Smooth muscle cell (in vitro differentiated cells): ENCODE results near the gene LAMC3. TPM values are rescaled to one million over a fixed set of nuclear protein-coding genes. Genes with fewer than 3 reads are reported as not detected.

Experiments used
- DNase-seq: peaks from one replicate; lab custom pipeline; 2025; ENCODE audit not compliant: unreplicated experiment; lab: John Stamatoyannopoulos, UW
- H2AFZ ChIP-seq: fragments of 200-600 bp; sonication (generic); 2 replicates; pipeline ENCODE4 v1.6.0; 2016; ENCODE audit warnings: antibody characterized with exemption, low read depth, mild to moderate bottlenecking
- H3F3A ChIP-seq: fragments of 200-600 bp; sonication (generic); 2 replicates; pipeline ENCODE4 v1.6.0; 2017; ENCODE audit warnings: antibody characterized with exemption, low read depth
- H3K27ac ChIP-seq: fragments of 200-600 bp; sonication (generic); 2 replicates; pipeline ENCODE4 v1.5.1; 2016; ENCODE audit warnings: low read depth, mild to moderate bottlenecking
- H3K27me3 ChIP-seq: fragments of 200-600 bp; sonication (generic); 2 replicates; pipeline ENCODE4 v1.6.1; 2016; ENCODE audit warnings: low read depth, mild to moderate bottlenecking
- H3K36me3 ChIP-seq: fragments of 200-600 bp; sonication (generic); 2 replicates; pipeline ENCODE4 v1.5.1; 2016; ENCODE audit warnings: low read depth
- H3K4me1 ChIP-seq: fragments of 200-600 bp; sonication (generic); 2 replicates; pipeline ENCODE4 v1.5.1; 2016; ENCODE audit warnings: low read depth
- H3K4me2 ChIP-seq: fragments of 200-600 bp; sonication (generic); 2 replicates; pipeline ENCODE4 v1.6.0; 2016; ENCODE audit warnings: mild to moderate bottlenecking
- H3K4me3 ChIP-seq: fragments of 200-600 bp; sonication (generic); 2 replicates; pipeline ENCODE4 v1.5.1; 2016; ENCODE audit warnings: mild to moderate bottlenecking
- H3K79me2 ChIP-seq: fragments of 200-600 bp; sonication (generic); 2 replicates; pipeline ENCODE4 v1.6.0; 2016; ENCODE audit warnings: low read depth, mild to moderate bottlenecking
- H3K9ac ChIP-seq: fragments of 200-600 bp; sonication (generic); 2 replicates; pipeline ENCODE4 v1.6.0; 2016; ENCODE audit warnings: low read depth
- H3K9me3 ChIP-seq: fragments of 200-600 bp; sonication (generic); replicated peaks from 2 replicates; pipeline ENCODE4 v1.5.1; 2016; ENCODE audit warnings: low read depth
- H4K20me1 ChIP-seq: fragments of 200-600 bp; sonication (generic); 2 replicates; pipeline ENCODE4 v1.6.0; 2016; ENCODE audit warnings: low read depth
- CTCF ChIP-seq: fragments of 200-600 bp; sonication (generic); IDR thresholded peaks from 2 replicates; pipeline ENCODE4 v1.5.1; 2017; ENCODE audit warnings: borderline replicate concordance, mild to moderate bottlenecking, antibody characterized with exemption; ENCODE audit not compliant: insufficient read depth, poor library complexity, severe bottlenecking
- WGBS: methylation state at CpG from one replicate; pipeline ENCODE4 v1.1.7; 2016; ENCODE audit warnings: low lambda C conversion rate; 5-methylcytosine and 5-hydroxymethylcytosine counted together
- polyA plus RNA-seq: library from polyadenylated mRNA; unstranded; fragments of >200 nt; fragmentation: Nextera tagmentation; extraction: Ambion mirVana; gene quantifications from 2 replicates; pipeline ENCODE4 v1.2.1, GENCODE V29; 2016
- total RNA-seq: library from RNA; depleted of rRNA; stranded (reverse); fragments of >200 nt; gene quantifications from 2 replicates; pipeline ENCODE4 v1.2.3, GENCODE V29; 2014

Gene LAMC3
- total and polyA plus RNA-seq, 2 experiments from 2014 or later, result 21.3 to 72.0 TPM

DNA sequence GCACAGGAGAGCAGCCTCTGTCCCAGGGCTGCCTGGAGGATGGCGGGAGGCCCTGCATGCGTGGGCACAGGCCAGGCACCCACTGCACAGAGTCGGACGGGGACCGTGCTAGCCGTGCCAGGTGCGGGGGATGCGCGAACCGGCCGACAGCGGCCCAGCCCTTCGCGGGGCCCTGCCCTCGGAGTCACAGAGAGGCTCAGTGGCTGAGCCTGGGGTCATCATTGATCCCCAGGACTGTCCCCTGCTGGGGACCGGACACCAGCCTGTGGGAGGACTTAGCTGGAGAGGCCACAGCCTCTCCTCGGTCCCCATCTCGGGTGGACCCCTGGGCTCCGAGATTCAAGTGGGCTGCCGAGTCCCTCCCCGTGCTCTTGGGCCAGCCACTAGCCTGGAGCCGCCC lies 19.1 kb upstream of the LAMC3 start:
- no peak for DNase-seq
- H3K9ac ChIP-seq, result no peak overlapping the region
- H3K4me1 ChIP-seq, result no peaks in the 10 kb centered on the region
- no peaks in the 10 kb centered on the region for H3F3A ChIP-seq
- H3K36me3 ChIP-seq, result no peaks in the 10 kb centered on the region
- no peaks in the 10 kb centered on the region for H3K79me2 ChIP-seq
- WGBS, result 94% methylated on average over 22 of the region's 22 CpGs
- no peaks in the 10 kb centered on the region for H4K20me1 ChIP-seq
- H3K27me3 ChIP-seq, result no peaks in the 10 kb centered on the region
- H3K27ac ChIP-seq, result no peak overlapping the region
- H3K9me3 ChIP-seq, result no peaks in the 10 kb centered on the region
- TF ChIP-seq CTCF, result no peak
- H3K4me2 ChIP-seq, result no peak overlapping the region
- H3K4me3 ChIP-seq, result no peak overlapping the region
- H2AFZ ChIP-seq, result no peak overlapping the region

DNA sequence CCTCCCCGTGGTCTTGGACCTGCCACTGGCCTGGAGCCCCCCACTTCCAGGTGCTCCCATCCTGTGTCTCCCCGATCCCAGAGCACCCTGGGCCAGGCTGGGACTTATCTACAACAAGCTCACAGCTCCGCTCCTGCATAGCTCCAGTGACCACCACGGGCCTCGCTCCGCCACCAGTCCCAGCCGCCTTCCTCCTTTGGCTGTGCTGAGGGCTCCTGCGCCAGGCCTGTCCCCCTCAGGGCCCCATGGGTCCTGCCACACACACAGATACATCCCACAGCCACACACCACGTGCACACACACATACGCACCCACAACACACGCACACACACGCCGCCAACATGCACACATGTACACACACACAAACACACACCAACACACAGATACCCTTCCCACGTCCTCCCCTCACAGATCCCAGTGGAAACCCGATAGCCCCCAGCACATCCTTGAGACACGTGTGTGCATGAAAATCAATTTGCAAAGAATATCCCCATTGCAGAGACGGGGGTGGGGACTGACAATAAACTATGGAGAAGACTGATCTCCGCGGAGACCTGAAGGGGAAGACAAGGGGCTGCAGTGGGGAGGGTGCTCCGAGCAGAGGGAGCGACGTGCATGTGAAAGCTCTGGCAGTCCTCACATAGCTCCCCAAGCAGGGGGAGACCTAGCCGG lies 18.5 kb upstream of the LAMC3 start:
- no peak for TF ChIP-seq CTCF
- WGBS, result 76% methylated on average over 22 of the region's 23 CpGs
- no peak overlapping the region for H3K9ac ChIP-seq

GRCh38 chr9:130990978-130991777 lies 17.8 kb upstream of the LAMC3 start:
- Histone ChIP-seq H3K4me2 (no peak overlapping the region), H3F3A (no peaks in the 10 kb centered on the region), H3K27ac (no peak overlapping the region), H3K4me1 (peaks cover 7% of the 10 kb centered on the region), H2AFZ (no peak overlapping the region), H3K9me3 (no peaks in the 10 kb centered on the region), H3K27me3 (no peaks in the 10 kb centered on the region), H3K79me2 (no peaks in the 10 kb centered on the region), H4K20me1 (no peaks in the 10 kb centered on the region), H3K4me3 (no peak overlapping the region), H3K9ac (no peak overlapping the region), H3K36me3 (no peaks in the 10 kb centered on the region)
- no peak for TF ChIP-seq CTCF
- WGBS, result 57% methylated on average over 26 of the region's 26 CpGs
- DNase-seq, result no peak

More for the DNA sequence above, 18.5 kb upstream of the LAMC3 start:
- Histone ChIP-seq H4K20me1 (no peaks in the 10 kb centered on the region), H3K4me3 (no peak overlapping the region), H3K36me3 (no peaks in the 10 kb centered on the region), H3K4me1 (peaks cover 2% of the 10 kb centered on the region), H2AFZ (no peak overlapping the region), H3K27me3 (no peaks in the 10 kb centered on the region), H3K79me2 (no peaks in the 10 kb centered on the region), H3F3A (no peaks in the 10 kb centered on the region), H3K4me2 (no peak overlapping the region), H3K9me3 (no peaks in the 10 kb centered on the region), H3K27ac (no peak overlapping the region)
- no peak for DNase-seq
